ENCODE results near the gene ARMC3. TPM values are rescaled to one million over a fixed set of nuclear protein-coding genes. Genes with fewer than 3 reads are reported as not detected.

Gene ARMC3
- total RNA-seq, 1 experiment from 2014 or later, result 14.4 TPM

GRCh38 chr10:22932626-22933370, 4.9 kb downstream of the ARMC3 start:
- no peaks in the 10 kb centered on the region for H3K79me2 ChIP-seq (ENCODE audit: low read depth)
- H3F3A ChIP-seq (ENCODE audit: insufficient read depth, low read depth), result no peaks in the 10 kb centered on the region
- TF ChIP-seq EZH2 (IDR thresholded peaks at IDR 0.05; ENCODE audit: low read depth) (no peak), CTCF (conservative IDR thresholded peaks at IDR 0.05) (no peak)
- H3K27me3 ChIP-seq (ENCODE audit: insufficient read depth, low read depth), result no peaks in the 10 kb centered on the region
- no peak overlapping the region for H3K4me2 ChIP-seq
- H2AFZ ChIP-seq, result no peak overlapping the region
- no peaks in the 10 kb centered on the region for H3K9me2 ChIP-seq (ENCODE audit: insufficient read depth)
- H3K9me3 ChIP-seq (ENCODE audit: insufficient read depth, low read depth), result no peaks in the 10 kb centered on the region
- intact Hi-C loops (cut with micrococcal nuclease; ENCODE audit: unreplicated experiment), result no loop called here
- no peak overlapping the region for H3K27ac ChIP-seq
- DNase-seq, result no peak
- H3K4me3 ChIP-seq, result no peak overlapping the region
- no TSS peak for BruUV-seq (replicated peaks)
- H4K20me1 ChIP-seq (ENCODE audit: insufficient read depth), result no peaks in the 10 kb centered on the region
- ChIA-PET CTCF (no interaction called here), POLR2A (ENCODE audit: unreplicated experiment) (no interaction called here)
- H3K36me3 ChIP-seq (ENCODE audit: low read depth), result no peaks in the 10 kb centered on the region
- H3K4me1 ChIP-seq (replicated peaks; ENCODE audit: insufficient read depth), result peaks cover 5% of the 10 kb centered on the region; the same call in 1 of the 2 replicates

GRCh38 chr10:22934726-22935125, 6.9 kb downstream of the ARMC3 start:
- no peaks in the 10 kb centered on the region for H3F3A ChIP-seq (ENCODE audit: insufficient read depth, low read depth)
- no peaks in the 10 kb centered on the region for H3K79me2 ChIP-seq (ENCODE audit: low read depth)
- no peaks in the 10 kb centered on the region; the same call in 1 of the 2 replicates for H3K4me1 ChIP-seq (replicated peaks; ENCODE audit: insufficient read depth)
- H3K27me3 ChIP-seq (ENCODE audit: insufficient read depth, low read depth), result no peaks in the 10 kb centered on the region
- H3K4me3 ChIP-seq, result no peak overlapping the region
- no peak for TF ChIP-seq EZH2 (IDR thresholded peaks at IDR 0.05; ENCODE audit: low read depth)
- no peak for TF ChIP-seq CTCF (conservative IDR thresholded peaks at IDR 0.05)
- no peaks in the 10 kb centered on the region for H3K36me3 ChIP-seq (ENCODE audit: low read depth)
- CTCF ChIA-PET, result no interaction called here
- H3K9me2 ChIP-seq (ENCODE audit: insufficient read depth), result no peaks in the 10 kb centered on the region
- no peaks in the 10 kb centered on the region for H4K20me1 ChIP-seq (ENCODE audit: insufficient read depth)
- H3K9me3 ChIP-seq (ENCODE audit: insufficient read depth, low read depth), result no peaks in the 10 kb centered on the region
- intact Hi-C loops (cut with micrococcal nuclease; ENCODE audit: unreplicated experiment), result no loop called here
- no TSS peak for BruUV-seq (replicated peaks)
- H3K27ac ChIP-seq, result no peak overlapping the region
- no peak overlapping the region for H3K4me2 ChIP-seq
- no peak overlapping the region for H2AFZ ChIP-seq
- POLR2A ChIA-PET (ENCODE audit: unreplicated experiment), result no interaction called here
- no peak for DNase-seq

- TF ChIP-seq CTCF (conservative IDR thresholded peaks at IDR 0.05) (no peak), EZH2 (IDR thresholded peaks at IDR 0.05; ENCODE audit: low read depth) (no peak)
- Histone ChIP-seq H3K27me3 (ENCODE audit: insufficient read depth, low read depth) (no peaks in the 10 kb centered on the region), H3K4me3 (no peak overlapping the region), H3K79me2 (ENCODE audit: low read depth) (no peaks in the 10 kb centered on the region), H3K36me3 (ENCODE audit: low read depth) (no peaks in the 10 kb centered on the region), H3K9me2 (ENCODE audit: insufficient read depth) (no peaks in the 10 kb centered on the region), H3K9me3 (ENCODE audit: insufficient read depth, low read depth) (no peaks in the 10 kb centered on the region), H4K20me1 (ENCODE audit: insufficient read depth) (no peaks in the 10 kb centered on the region), H3F3A (ENCODE audit: insufficient read depth, low read depth) (no peaks in the 10 kb centered on the region), H3K27ac (no peak overlapping the region), H2AFZ (no peak overlapping the region), H3K4me2 (no peak overlapping the region), H3K4me1 (replicated peaks; ENCODE audit: insufficient read depth) (no peaks in the 10 kb centered on the region)
- POLR2A ChIA-PET (ENCODE audit: unreplicated experiment), result interaction anchor here (0.5 kb wide), 1 partner anchor 554 kb away, joined by 4 read pairs; no protein-coding TSS in a partner anchor
- DNase-seq, result no peak
- no TSS peak for BruUV-seq (replicated peaks)
- CTCF ChIA-PET, result interaction anchor here (0.6 kb wide), 1 partner anchor 934 kb away, joined by 4 read pairs; no protein-coding TSS in a partner anchor
- intact Hi-C loops (cut with micrococcal nuclease; ENCODE audit: unreplicated experiment), result no loop called here
Observed at GRCh38 chr10:22942437-22942836, 14.6 kb downstream of the ARMC3 start.

All from PC-9 (cell line).